Mammary epithelial cell (primary cell): Measurements from ENCODE around the gene RPGRIP1L.

Experiments used
- CTCF ChIP-seq, 2 donors: IDR thresholded peaks in 1 of 2; conservative IDR thresholded peaks in 1 of 2; 2 replicates each; pipeline ENCODE4 v1.5.1; 2011 to 2012; ENCODE audit warnings: inconsistent platforms in 2 of 2, low read length in 2 of 2, mild to moderate bottlenecking in 2 of 2, control low read depth in 1 of 2, low read depth in 1 of 2; ENCODE audit not compliant: insufficient read depth in 1 of 2; ENCODE audit errors: extremely low read depth in 1 of 2
- EZH2 ChIP-seq: IDR thresholded peaks from 2 replicates; pipeline ENCODE4 v1.6.1; 2012; ENCODE audit warnings: low read length, inconsistent platforms, borderline replicate concordance

DNA sequence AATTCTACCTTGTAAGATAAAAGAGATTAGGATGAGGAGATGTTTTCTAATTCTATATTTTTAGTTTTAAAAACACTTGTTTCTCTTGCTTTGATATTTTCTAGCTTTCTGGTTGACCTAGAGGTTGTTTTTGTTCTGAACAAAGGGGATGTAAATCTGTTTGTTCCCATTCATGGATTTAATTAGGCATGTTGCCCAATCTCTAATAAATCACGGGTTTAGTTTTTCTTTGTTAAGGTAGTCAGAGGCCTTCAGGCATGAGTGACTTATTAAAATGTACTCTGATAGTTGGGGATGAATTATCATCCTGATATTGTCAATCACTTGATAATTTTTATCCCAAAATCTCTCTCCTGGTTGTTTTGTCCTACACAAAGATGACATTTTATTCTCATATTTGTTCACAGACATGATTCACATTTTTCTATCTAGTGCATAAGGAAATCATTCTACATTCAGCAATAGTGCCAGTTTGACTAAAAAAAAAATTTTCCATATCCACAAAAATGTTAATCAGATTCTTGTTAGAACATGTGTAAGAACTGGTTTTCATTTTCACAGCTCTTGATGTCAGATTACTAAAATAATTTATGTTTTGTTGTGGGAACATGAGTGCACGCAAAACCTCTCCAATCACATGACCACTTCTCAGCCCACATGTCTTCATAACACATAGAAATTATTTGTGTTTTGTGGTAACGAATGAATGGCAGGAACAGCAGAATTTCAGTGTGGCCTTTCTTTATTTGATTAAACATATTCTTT is 105.0 kb downstream of the RPGRIP1L start:
- TF ChIP-seq CTCF (conservative IDR thresholded peaks at IDR 0.05 in 1 of 2, IDR thresholded peaks at IDR 0.05 in 1 of 2; ENCODE audit: extremely low read depth in 1 of 2, insufficient read depth in 1 of 2, low read depth in 1 of 2, low read length in 2 of 2): no peak
- TF ChIP-seq EZH2: no peak
